ENCODE data around the gene DNAL4. TPM values are rescaled to one million over a fixed set of nuclear protein-coding genes. Genes with fewer than 3 reads are reported as not detected.

The DNAL4 gene
- polyA plus RNA-seq, 3 donors = 8.9 to 9.3 (median 9.0) TPM

DNA sequence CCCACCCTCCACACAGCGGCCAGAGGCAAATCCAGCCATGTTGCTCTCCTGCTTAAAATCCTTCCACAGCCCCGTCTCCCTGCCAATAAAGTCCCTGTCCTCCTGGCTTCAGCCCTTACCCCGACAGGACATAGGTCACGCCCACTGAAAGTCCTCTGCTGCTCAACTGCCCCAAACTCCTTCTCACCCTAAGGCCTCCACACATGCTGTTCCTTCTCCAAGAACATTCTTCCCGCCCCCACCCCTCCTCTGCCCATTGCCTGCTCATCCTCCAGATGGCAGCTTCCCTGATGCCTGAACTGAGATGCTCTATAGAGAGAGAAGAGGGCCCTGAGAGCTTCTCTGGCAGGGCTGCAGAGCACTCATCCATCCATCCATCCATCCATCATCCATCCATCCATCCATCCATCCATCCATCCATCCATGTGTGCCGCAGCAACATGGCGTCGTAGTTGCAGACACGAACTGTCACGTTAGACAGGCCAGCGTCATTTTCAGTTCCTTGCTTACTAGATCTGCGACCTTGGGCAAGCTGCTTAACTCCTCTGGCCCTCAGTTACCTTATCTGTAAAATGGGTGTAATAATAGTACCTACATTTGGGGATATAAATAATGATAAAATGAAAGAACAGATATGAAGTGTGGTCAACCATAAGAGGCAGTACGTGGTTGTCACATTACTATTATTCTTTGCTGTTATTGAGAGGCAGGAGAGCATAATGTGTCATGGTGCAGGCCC is 40.4 kb upstream of the DNAL4 start:
- no peak for DNase-seq
- H3K4me2 ChIP-seq (replicated peaks; ENCODE audit: extremely low read depth, low read length, poor library complexity, severe bottlenecking) = no peak overlapping the region
- no peaks in the 10 kb centered on the region for H4K20me1 ChIP-seq (ENCODE audit: insufficient read depth, low read length)
- no peaks in the 10 kb centered on the region for H3K79me2 ChIP-seq (ENCODE audit: insufficient read depth, low read length)
- no peak overlapping the region for H2AFZ ChIP-seq (ENCODE audit: insufficient read depth, low read depth, low read length, poor library complexity, severe bottlenecking)
- no peak overlapping the region for H3K27ac ChIP-seq (ENCODE audit: low read depth in 1 of 2, low read length in 2 of 2)
- peaks cover 10% of the 10 kb centered on the region for H3K4me1 Mint-ChIP-seq
- no peaks in the 10 kb centered on the region for H3K9me3 Mint-ChIP-seq
- peak overlapping the region in 1 of 7 donors; percentile 22 for H3K27ac Mint-ChIP-seq
- H3K27me3 Mint-ChIP-seq (ENCODE audit: low read depth in 3 of 3) = peaks cover 5 to 24% (median 11%) of the 10 kb centered on the region in 3 donors
- no peaks in the 10 kb centered on the region for H3K36me3 ChIP-seq (replicated peaks in 1 of 2; ENCODE audit: control insufficient read depth in 1 of 2, insufficient read depth in 2 of 2, low read length in 2 of 2)
- H3K36me3 Mint-ChIP-seq = no peaks in the 10 kb centered on the region
- no peak overlapping the region for H3K4me3 Mint-ChIP-seq
- 88% methylated on average over 5 of the region's 13 CpGs for WGBS (ENCODE audit: insufficient coverage)
- intact Hi-C loops (cut with micrococcal nuclease) = no loop called here
- no peak overlapping the region for H3K9ac ChIP-seq (ENCODE audit: insufficient read depth, low read length, poor library complexity, severe bottlenecking)
- no peaks in the 10 kb centered on the region for H3K9me3 ChIP-seq (replicated peaks in 1 of 2; ENCODE audit: control insufficient read depth in 1 of 2, insufficient read depth in 1 of 2, low read length in 2 of 2)
- no peak overlapping the region for H3K4me3 ChIP-seq (replicated peaks in 1 of 3; ENCODE audit: low read depth in 2 of 3, low read length in 3 of 3)
- no peaks in the 10 kb centered on the region for H3K27me3 ChIP-seq (ENCODE audit: control insufficient read depth in 2 of 2, insufficient read depth in 2 of 2, low read length in 2 of 2)
- TF ChIP-seq, protein P1, sequence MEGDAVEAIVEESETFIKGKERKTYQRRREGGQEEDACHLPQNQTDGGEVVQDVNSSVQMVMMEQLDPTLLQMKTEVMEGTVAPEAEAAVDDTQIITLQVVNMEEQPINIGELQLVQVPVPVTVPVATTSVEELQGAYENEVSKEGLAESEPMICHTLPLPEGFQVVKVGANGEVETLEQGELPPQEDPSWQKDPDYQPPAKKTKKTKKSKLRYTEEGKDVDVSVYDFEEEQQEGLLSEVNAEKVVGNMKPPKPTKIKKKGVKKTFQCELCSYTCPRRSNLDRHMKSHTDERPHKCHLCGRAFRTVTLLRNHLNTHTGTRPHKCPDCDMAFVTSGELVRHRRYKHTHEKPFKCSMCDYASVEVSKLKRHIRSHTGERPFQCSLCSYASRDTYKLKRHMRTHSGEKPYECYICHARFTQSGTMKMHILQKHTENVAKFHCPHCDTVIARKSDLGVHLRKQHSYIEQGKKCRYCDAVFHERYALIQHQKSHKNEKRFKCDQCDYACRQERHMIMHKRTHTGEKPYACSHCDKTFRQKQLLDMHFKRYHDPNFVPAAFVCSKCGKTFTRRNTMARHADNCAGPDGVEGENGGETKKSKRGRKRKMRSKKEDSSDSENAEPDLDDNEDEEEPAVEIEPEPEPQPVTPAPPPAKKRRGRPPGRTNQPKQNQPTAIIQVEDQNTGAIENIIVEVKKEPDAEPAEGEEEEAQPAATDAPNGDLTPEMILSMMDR (IDR thresholded peaks at IDR 0.05) = no peak
- peaks cover 0 to 10% of the 10 kb centered on the region in 2 donors for H3K4me1 ChIP-seq (ENCODE audit: control insufficient read depth in 1 of 2, insufficient read depth in 2 of 2, low read length in 2 of 2)

DNA sequence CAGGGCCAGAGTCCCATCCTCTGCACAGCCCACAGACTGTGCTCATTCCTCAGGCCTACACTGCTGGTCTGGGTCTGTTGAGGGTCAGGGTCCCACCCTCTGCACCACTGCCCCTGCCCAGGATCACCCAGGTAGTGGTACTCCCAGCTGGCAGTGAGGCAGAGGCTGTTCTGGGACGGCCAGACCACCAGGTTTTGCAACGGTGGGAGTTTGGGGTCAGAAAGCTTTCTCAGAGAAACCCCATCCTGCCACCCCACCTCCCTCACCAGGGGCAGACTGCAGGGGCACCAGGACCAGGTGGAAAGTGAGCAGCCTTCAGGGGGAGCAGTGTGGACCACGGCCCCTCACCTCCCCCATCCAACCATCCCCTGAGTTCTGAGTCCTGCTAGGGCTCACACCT is 39.1 kb upstream of the DNAL4 start:
- Histone ChIP-seq H3K9ac (ENCODE audit: insufficient read depth, low read length, poor library complexity, severe bottlenecking) (no peak overlapping the region), H4K20me1 (ENCODE audit: insufficient read depth, low read length) (no peaks in the 10 kb centered on the region), H3K36me3 (replicated peaks in 1 of 2; ENCODE audit: control insufficient read depth in 1 of 2, insufficient read depth in 2 of 2, low read length in 2 of 2) (no peaks in the 10 kb centered on the region), H3K4me3 (replicated peaks in 1 of 3; ENCODE audit: low read depth in 2 of 3, low read length in 3 of 3) (no peak overlapping the region), H3K27ac (ENCODE audit: low read depth in 1 of 2, low read length in 2 of 2) (no peak overlapping the region), H2AFZ (ENCODE audit: insufficient read depth, low read depth, low read length, poor library complexity, severe bottlenecking) (no peak overlapping the region), H3K9me3 (replicated peaks in 1 of 2; ENCODE audit: control insufficient read depth in 1 of 2, insufficient read depth in 1 of 2, low read length in 2 of 2) (peaks cover 0 to 5% of the 10 kb centered on the region in 2 donors), H3K27me3 (ENCODE audit: control insufficient read depth in 2 of 2, insufficient read depth in 2 of 2, low read length in 2 of 2) (no peaks in the 10 kb centered on the region), H3K4me2 (replicated peaks; ENCODE audit: extremely low read depth, low read length, poor library complexity, severe bottlenecking) (no peak overlapping the region), H3K4me1 (ENCODE audit: control insufficient read depth in 1 of 2, insufficient read depth in 2 of 2, low read length in 2 of 2) (peaks cover 0 to 10% of the 10 kb centered on the region in 2 donors), H3K79me2 (ENCODE audit: insufficient read depth, low read length) (no peaks in the 10 kb centered on the region)
- 80% methylated on average over 1 of the region's 3 CpGs for WGBS (ENCODE audit: insufficient coverage)
- Mint-ChIP-seq H3K9me3 (peaks cover 0 to 2% (median 0%) of the 10 kb centered on the region in 7 donors), H3K4me3 (no peak overlapping the region), H3K4me1 (peaks cover 5% of the 10 kb centered on the region), H3K36me3 (no peaks in the 10 kb centered on the region), H3K27me3 (ENCODE audit: low read depth in 3 of 3) (peaks cover 3 to 17% (median 6%) of the 10 kb centered on the region in 3 donors), H3K27ac (no peak overlapping the region)
- TF ChIP-seq, protein P1 (IDR thresholded peaks at IDR 0.05) = no peak
- DNase-seq = no peak
- intact Hi-C loops (cut with micrococcal nuclease) = no loop called here
